HG03064 (cell line): Measurements from ENCODE around the gene MAGI2.
A peak's percentile ranks its signal among the peaks of the same experiment; 100 is the strongest.

Experiments
- ATAC-seq: cut with Tn5 transposase; IDR thresholded peaks from one replicate; pipeline ENCODE4 v1.9.1; 2021; ENCODE audit warnings: low read depth; ENCODE audit not compliant: unreplicated experiment

Gene MAGI2

GRCh38 chr7:78473571-78474301, 979.7 kb downstream of the MAGI2 start:
- ATAC-seq, result no peak

- no peak for ATAC-seq
Measured at GRCh38 chr7:78473021-78473420, 980.4 kb downstream of the MAGI2 start.

- ATAC-seq, result no peak
Measured at GRCh38 chr7:78472519-78472918, 980.9 kb downstream of the MAGI2 start.

- no peak for ATAC-seq
Measured at GRCh38 chr7:78465894-78466293, 987.6 kb downstream of the MAGI2 start.

GRCh38 chr7:78463039-78463438, 990.4 kb downstream of the MAGI2 start:
- ATAC-seq, result no peak

GRCh38 chr7:78450706-78451105, 1002.8 kb downstream of the MAGI2 start:
- no peak for ATAC-seq

- ATAC-seq, result no peak
Measured at GRCh38 chr7:78448911-78449310, 1004.6 kb downstream of the MAGI2 start.

GRCh38 chr7:78444267-78444666, 1009.2 kb downstream of the MAGI2 start:
- no peak for ATAC-seq

GRCh38 chr7:78443811-78444210, 1009.7 kb downstream of the MAGI2 start:
- no peak for ATAC-seq

GRCh38 chr7:78441737-78442136, 1011.7 kb downstream of the MAGI2 start:
- ATAC-seq, result no peak

- ATAC-seq, result no peak
Measured at GRCh38 chr7:78438433-78438832, 1015.0 kb downstream of the MAGI2 start.

- no peak for ATAC-seq
Measured at GRCh38 chr7:78437118-78437517, 1016.3 kb downstream of the MAGI2 start.

GRCh38 chr7:78435355-78435754, 1018.1 kb downstream of the MAGI2 start:
- ATAC-seq, result no peak

- no peak for ATAC-seq
Measured at GRCh38 chr7:78434281-78434680, 1019.2 kb downstream of the MAGI2 start.

GRCh38 chr7:78433421-78433820, 1020.0 kb downstream of the MAGI2 start:
- ATAC-seq, result no peak

- ATAC-seq, result no peak
Measured at GRCh38 chr7:78429878-78430277, 1023.6 kb downstream of the MAGI2 start.

GRCh38 chr7:78427209-78427608, 1026.3 kb downstream of the MAGI2 start:
- peak; percentile 81 for ATAC-seq

GRCh38 chr7:78420001-78420400, 1033.5 kb downstream of the MAGI2 start:
- ATAC-seq, result no peak

- no peak for ATAC-seq
Measured at GRCh38 chr7:78417180-78417853, 1036.2 kb downstream of the MAGI2 start.

- no peak for ATAC-seq
Measured at GRCh38 chr7:78413568-78413967, 1039.9 kb downstream of the MAGI2 start.

GRCh38 chr7:78412216-78412858, 1041.1 kb downstream of the MAGI2 start:
- no peak for ATAC-seq

- ATAC-seq, result no peak
Measured at GRCh38 chr7:78407031-78407430, 1046.4 kb downstream of the MAGI2 start.
